Spleen (tissue), 7 donors: Measurements from ENCODE around the gene RALGAPA1.

Source experiments
- CTCF ChIP-seq, 11 experiments: fragments of 200-600 bp in 7 of 11; fragments of 450-650 bp in 4 of 11; sonication (generic) in 4 of 11; IDR thresholded peaks in 8 of 11; conservative IDR thresholded peaks in 3 of 11; 1 replicate in 7 of 11; 2 replicates in 4 of 11; pipeline versions ENCODE4 v1.4.0 to v1.8.0; 2016 to 2021; ENCODE audit warnings: antibody characterized with exemption in 11 of 11, inconsistent platforms in 4 of 11, mild to moderate bottlenecking in 1 of 11
- POLR2A ChIP-seq, 3 donors: fragments of 450-650 bp; IDR thresholded peaks; one replicate each; pipeline ENCODE4 v1.5.1; 2017; ENCODE audit warnings: antibody characterized with exemption in 3 of 3, mild to moderate bottlenecking in 1 of 3
- POLR2AphosphoS5 ChIP-seq, 3 donors: sonication (generic); formaldehyde crosslinking; IDR thresholded peaks; one replicate each; pipeline ENCODE4 v1.5.1; 2017; ENCODE audit warnings: antibody characterized with exemption in 3 of 3
- donor health status: DM: no; HTN: no; CAD: no; lungs with moderate emphysema.
- donor health status: DM: no; HTN: no; CAD: no.
- donor health status: DM: no; HTN: no; CAD: no.

DNA sequence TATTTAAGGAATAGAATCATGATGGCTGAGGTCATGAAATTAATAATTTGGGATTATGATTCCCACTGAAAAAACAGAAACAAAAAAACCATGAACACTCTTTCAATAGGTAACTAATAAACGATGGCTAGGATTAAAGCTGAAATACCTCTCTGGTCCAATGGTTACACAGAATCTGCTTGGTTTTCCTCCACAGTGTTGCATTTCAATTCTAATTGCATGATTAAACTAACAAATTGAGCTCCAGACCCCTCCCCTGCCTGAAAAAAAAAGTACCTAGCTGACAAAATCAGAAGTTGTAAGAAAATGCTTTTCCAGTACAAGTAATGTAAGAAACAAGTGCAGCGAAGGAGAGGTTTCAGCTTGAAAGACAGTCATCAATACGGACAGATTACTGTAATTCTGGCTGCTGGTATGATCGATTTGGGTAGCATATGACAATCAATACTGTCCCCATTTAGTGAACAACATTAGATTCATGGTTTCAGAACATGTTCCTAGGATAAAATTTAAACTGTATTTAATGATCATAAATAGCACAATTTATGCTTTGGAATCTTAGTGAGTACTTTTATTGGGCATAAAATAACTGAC, 243.1 kb downstream of the RALGAPA1 start:
- no peak for TF ChIP-seq POLR2A (IDR thresholded peaks at IDR 0.05)
- no peak for TF ChIP-seq POLR2AphosphoS5 (IDR thresholded peaks at IDR 0.05)
- TF ChIP-seq CTCF (IDR thresholded peaks at IDR 0.05 in 8 of 11, conservative IDR thresholded peaks at IDR 0.05 in 3 of 11) = no peak
